Cardiac muscle cell (in vitro differentiated cells and primary cell): ENCODE results near the gene KLK1. TPM values are rescaled to one million over a fixed set of nuclear protein-coding genes. Genes with fewer than 3 reads are reported as not detected.

Experiments used
- polyA plus RNA-seq: library from polyadenylated mRNA; unstranded; fragments of >200 nt; fragmentation: Nextera tagmentation; extraction: Ambion mirVana; gene quantifications from 2 replicates; pipeline ENCODE4 v1.2.1, GENCODE V29; 2016
- total RNA-seq: library from RNA; depleted of rRNA; stranded (reverse); fragments of >200 nt; gene quantifications from 2 replicates; pipeline ENCODE4 v1.2.3, GENCODE V29; 2016

Gene KLK1
- total and polyA plus RNA-seq, 2 experiments from 2014 or later: not detected

Other genes with a start within 250 kb of the KLK1 start
- 1.9 and 4.7 TPM in 2 replicates for gene SYT3, start 183.9 kb downstream of the KLK1 start, total RNA-seq
- gene SYT3, start 183.9 kb downstream of the KLK1 start, polyA plus RNA-seq: 2.1 and 4.3 TPM in 2 replicates
- 23.5 and 36.8 TPM in 2 replicates for gene C19orf81, start 174.3 kb downstream of the KLK1 start, total RNA-seq
- gene C19orf81, start 174.3 kb downstream of the KLK1 start, polyA plus RNA-seq: 42.2 and 67.4 TPM in 2 replicates
- 2.9 and 8.7 TPM in 2 replicates for gene SHANK1, start 104.0 kb downstream of the KLK1 start, total RNA-seq
- 0.71 and 2.0 TPM in 2 replicates for gene SHANK1, start 104.0 kb downstream of the KLK1 start, polyA plus RNA-seq
- gene CLEC11A, start 100.4 kb downstream of the KLK1 start, total RNA-seq: 12.5 and 16.6 TPM in 2 replicates
- 26.7 and 29.4 TPM in 2 replicates for gene CLEC11A, start 100.4 kb downstream of the KLK1 start, polyA plus RNA-seq
- gene GPR32, start 53.3 kb downstream of the KLK1 start, total RNA-seq: not detected in 2 replicates
- gene GPR32, start 53.3 kb downstream of the KLK1 start, polyA plus RNA-seq: not detected in 2 replicates
- not detected in 2 replicates for gene ACP4, start 33.4 kb downstream of the KLK1 start, total RNA-seq
- 0.23 and 0.64 TPM in 2 replicates for gene ACP4, start 33.4 kb downstream of the KLK1 start, polyA plus RNA-seq
- gene KLK15, start 9.8 kb upstream of the KLK1 start, total RNA-seq: not detected in 2 replicates
- gene KLK15, start 9.8 kb upstream of the KLK1 start, polyA plus RNA-seq: not detected in 2 replicates
- not detected in 2 replicates for gene KLK3, start 31.1 kb upstream of the KLK1 start, total RNA-seq
- gene KLK3, start 31.1 kb upstream of the KLK1 start, polyA plus RNA-seq: 1.00 TPM in 1 of 2 replicates, not detected in the other
- gene KLK2, start 49.7 kb upstream of the KLK1 start, total RNA-seq: not detected in 2 replicates
- gene KLK2, start 49.7 kb upstream of the KLK1 start, polyA plus RNA-seq: not detected in 2 replicates
- gene KLK4, start 87.6 kb upstream of the KLK1 start, total RNA-seq: not detected in 2 replicates
- gene KLK4, start 87.6 kb upstream of the KLK1 start, polyA plus RNA-seq: not detected in 2 replicates
- not detected in 2 replicates for gene KLK5, start 129.3 kb upstream of the KLK1 start, total RNA-seq
- not detected in 2 replicates for gene KLK5, start 129.3 kb upstream of the KLK1 start, polyA plus RNA-seq
- gene KLK6, start 145.8 kb upstream of the KLK1 start, total RNA-seq: 0.30 and 0.99 TPM in 2 replicates
- 0.67 and 2.5 TPM in 2 replicates for gene KLK6, start 145.8 kb upstream of the KLK1 start, polyA plus RNA-seq
- not detected in 2 replicates for gene KLK7, start 160.1 kb upstream of the KLK1 start, total RNA-seq
- 0.43 TPM in 1 of 2 replicates, not detected in the other for gene KLK7, start 160.1 kb upstream of the KLK1 start, polyA plus RNA-seq
- gene KLK8, start 177.8 kb upstream of the KLK1 start, total RNA-seq: not detected in 2 replicates
- not detected in 2 replicates for gene KLK8, start 177.8 kb upstream of the KLK1 start, polyA plus RNA-seq
- 0.07 and 0.66 TPM in 2 replicates for gene KLK10, start 195.9 kb upstream of the KLK1 start, total RNA-seq
- gene KLK10, start 195.9 kb upstream of the KLK1 start, polyA plus RNA-seq: not detected in 2 replicates
- not detected in 2 replicates for gene KLK11, start 202.8 kb upstream of the KLK1 start, total RNA-seq
- gene KLK11, start 202.8 kb upstream of the KLK1 start, polyA plus RNA-seq: not detected in 2 replicates
- gene KLK12, start 211.2 kb upstream of the KLK1 start, total RNA-seq: not detected in 2 replicates
- gene KLK12, start 211.2 kb upstream of the KLK1 start, polyA plus RNA-seq: not detected in 2 replicates
- 0.45 TPM in 1 of 2 replicates, not detected in the other for gene KLK13, start 241.3 kb upstream of the KLK1 start, total RNA-seq
- not detected in 2 replicates for gene KLK13, start 241.3 kb upstream of the KLK1 start, polyA plus RNA-seq